Activated CD4-positive, alpha-beta T cell treated with anti-CD3 and anti-CD28 coated beads, Interleukin-2, amount 50 U/mL, for 48 hours (primary cell): ENCODE results near the gene EIF4E1B.

Experiments
- DNase-seq, 2 experiments: peaks; one replicate each; pipeline ENCODE4 v3.0.0-alpha.2; 2020

Gene EIF4E1B

DNA sequence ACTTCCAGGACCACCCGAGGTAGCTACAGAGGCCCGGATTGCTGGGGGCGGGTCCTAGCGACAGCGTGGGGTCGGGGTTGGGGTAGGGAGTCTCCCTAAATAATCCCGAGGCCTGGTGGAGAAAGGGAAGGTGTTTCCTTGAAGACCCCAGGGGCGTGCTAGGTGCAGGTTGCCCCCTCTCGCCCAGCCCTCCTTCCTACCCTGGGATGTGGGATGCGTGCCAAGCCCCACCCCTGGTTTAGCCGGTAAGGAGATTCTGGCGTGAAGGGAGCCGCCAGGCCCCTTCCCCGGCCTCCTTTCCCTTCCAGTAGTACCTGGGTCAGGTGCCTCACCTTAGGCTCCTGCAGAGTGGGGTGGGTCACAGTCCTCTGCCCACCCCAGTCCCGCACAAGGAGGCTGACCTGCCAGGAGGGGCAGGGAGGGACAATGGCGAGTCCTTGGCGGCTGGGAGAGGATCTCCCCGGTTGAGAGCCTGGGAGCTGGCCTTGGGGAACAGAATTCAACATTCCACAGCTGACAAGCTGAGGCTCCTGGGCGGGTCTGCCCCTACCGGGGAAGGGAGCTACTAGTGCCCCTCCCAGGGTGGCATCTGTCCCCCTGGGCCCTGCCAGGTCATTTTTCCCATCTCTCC lies 17.5 kb downstream of the EIF4E1B start:
- peak in 1 of 2 experiments; percentile 39 for DNase-seq

DNA sequence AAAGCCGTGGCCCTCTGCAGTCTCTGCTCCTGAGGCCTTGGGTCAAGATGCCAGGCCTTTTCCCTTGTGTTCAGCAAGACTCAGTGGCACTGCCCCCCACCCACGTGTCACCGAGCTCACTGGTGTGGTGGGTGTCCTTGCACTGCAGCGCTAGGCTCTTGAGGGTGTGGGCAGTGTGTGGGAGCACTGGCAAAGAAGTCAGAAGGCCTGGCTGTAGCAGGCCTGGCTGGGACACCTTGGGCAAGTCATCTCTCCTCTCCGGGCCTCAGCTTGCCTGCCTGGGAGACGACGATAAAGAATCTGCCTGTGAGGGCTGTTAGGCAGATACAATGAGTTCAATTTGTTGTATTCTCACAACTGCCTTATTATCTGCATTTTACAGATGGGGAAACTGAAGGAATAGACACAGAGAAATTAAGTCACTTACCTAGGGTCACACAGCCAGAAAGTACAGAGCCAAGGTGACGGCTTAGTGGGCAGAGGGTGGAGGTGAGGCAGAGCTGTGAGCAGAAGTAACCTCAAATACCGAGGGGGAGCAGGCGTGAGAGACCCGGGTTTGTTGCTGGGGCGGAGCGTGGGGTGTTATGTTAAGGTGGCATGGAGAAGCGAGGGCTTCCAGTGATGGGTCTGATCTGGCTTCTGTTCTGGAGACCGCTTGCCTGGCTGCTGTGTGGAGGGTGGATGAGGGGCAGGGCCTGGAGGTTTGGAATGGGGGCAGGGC lies 18.2 kb downstream of the EIF4E1B start:
- no peak for DNase-seq

DNA sequence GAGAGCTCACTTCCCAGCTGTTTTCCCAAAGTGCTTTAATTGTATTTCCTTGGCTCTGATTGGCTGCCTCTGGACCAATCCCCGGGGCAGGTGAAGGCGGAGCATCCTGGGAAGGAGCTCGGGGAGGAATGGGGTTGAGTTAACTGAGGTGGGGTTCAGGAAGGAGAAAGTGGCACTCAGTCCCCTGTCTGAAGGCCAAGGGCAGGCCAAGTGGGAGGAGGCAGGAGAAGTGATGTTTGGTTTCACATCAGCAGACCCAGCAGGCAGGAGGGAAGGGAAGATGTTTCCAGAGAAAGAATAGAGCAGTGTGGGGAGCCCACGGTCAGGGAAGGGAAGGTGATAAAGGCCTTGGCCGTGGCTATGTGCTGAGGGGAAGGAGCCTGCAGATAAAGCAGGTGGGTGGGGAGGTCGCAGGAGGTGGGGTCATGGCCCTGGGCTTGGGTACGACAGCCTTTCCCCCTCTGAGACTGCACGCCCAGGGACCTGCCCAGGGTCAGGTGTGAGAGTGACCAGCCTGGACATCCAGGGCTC lies 19.9 kb downstream of the EIF4E1B start:
- no peak for DNase-seq

DNA sequence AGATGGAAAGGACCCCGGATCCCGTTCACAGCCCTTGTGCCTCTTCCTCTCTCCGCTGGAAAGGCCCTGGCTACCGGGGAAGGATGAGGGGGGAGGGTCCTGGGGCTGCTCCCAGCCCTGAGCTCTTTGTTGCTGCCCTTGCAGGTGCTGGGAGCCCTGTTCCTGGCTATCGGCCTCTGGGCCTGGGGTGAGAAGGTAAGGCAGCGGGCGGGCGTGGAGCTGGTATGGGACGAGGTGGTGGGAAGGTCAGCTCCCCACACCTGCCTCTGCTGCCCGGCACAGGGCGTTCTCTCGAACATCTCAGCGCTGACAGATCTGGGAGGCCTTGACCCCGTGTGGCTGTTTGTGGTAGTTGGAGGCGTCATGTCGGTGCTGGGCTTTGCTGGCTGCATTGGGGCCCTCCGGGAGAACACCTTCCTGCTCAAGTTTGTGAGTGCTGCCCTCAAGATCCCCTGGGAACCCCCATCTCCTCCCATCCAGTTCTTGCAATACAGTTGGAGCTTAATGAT lies 21.1 kb downstream of the EIF4E1B start:
- no peak for DNase-seq

DNA sequence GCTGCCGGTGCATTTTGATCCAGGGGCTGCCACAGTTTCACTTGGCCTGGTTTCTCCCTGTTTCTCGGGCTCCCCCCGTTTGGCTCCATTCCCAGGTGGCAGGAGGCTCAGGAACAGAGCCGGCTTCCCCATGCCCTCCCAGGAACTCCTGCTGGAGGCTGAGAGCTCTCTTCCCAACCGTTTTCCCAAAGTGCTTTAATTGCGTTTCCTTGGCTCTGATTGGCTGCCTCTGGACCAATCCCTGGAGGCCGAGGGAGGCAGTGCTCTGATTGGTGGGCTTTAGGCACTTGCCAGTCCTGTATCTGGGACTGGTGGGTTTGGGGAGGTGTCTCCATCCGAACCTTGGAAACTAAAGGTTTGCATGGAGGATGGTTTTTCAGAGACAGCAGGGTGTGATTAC lies 21.7 kb downstream of the EIF4E1B start:
- no peak for DNase-seq

DNA sequence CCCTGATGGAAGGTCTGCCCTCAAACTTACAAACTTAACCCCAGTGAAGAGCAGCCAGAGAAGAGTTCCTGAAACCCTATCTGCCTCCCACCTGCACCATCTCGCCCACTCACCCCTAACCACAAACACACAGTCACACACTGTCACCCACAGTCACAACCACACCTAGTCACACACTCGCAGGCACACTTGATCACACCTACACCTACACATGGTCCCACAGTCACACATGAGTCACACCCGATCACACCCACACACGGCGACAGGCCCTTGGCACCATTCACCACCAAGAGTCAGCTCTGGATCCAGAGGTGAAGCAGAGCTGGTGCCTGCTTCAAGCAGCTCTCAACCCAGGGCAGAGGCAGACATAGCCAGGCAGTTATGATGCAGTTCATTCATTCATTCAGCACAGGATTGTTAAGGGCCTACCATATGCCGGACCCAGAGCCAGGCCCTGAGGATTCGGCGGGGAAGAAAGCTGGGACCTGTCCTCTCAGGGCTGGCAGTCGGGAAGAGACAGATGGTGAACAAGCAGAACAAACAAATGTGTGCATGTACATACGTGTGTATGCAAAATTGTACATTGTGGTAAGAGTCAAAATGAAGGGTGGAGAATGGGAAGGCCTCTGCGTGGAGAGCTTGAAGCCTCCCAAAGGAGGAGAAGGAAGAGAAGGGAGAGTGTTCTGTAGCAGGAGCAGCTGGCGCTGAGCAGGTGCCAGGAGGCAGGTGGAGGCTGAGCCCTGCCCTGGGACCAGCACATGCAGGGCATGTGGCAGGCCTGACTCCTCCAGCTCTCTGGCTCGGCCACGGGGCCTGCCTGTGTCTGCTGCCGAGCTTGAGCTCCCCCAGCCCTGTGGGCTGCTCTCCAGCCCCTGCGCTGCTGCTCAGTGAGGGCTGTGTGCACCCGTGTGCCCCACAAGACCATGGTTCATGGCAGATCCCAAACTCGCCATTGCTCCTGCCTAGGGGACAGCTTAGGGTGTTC lies 23.2 kb downstream of the EIF4E1B start:
- DNase-seq = peak; percentile 76 to 83

DNA sequence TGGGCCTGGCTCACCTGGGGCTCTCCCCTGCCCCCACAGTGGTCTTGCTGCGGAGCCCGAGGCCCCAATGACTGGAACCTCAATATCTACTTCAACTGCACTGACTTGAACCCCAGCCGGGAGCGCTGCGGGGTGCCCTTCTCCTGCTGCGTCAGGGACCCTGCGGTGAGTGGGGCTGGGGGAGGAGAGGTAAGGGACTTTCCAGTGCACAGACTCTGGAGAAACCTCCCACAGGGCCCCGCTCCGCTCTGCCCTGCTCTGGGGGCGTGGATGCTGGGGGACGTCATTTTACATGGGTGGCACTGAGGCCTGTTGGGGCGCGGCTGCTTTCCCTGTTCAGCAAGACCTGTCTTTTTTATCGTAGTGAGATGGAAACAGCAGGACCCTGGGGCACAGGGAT lies 24.4 kb downstream of the EIF4E1B start:
- DNase-seq = no peak

DNA sequence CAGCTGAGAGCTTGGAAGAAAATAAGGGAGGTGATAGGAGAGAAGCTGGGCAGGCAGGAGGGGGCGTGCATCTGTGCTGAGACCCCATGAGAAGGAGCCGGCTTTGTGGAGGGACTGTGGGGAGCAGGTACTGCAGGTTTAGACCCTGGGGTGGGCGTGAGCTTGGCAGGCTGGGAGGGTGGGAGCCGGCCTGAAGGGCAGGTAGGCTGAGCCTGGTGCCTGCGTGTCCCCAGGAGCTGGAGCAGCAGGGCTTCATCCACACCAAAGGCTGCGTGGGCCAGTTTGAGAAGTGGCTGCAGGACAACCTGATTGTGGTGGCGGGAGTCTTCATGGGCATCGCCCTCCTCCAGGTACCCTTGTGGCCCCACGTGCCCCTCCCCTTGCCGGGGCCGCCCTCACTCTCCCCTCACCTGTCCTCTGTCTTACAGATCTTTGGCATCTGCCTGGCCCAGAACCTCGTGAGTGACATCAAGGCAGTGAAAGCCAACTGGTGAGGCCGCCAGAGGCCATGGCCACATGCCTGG lies 26.1 kb downstream of the EIF4E1B start:
- no peak for DNase-seq

DNA sequence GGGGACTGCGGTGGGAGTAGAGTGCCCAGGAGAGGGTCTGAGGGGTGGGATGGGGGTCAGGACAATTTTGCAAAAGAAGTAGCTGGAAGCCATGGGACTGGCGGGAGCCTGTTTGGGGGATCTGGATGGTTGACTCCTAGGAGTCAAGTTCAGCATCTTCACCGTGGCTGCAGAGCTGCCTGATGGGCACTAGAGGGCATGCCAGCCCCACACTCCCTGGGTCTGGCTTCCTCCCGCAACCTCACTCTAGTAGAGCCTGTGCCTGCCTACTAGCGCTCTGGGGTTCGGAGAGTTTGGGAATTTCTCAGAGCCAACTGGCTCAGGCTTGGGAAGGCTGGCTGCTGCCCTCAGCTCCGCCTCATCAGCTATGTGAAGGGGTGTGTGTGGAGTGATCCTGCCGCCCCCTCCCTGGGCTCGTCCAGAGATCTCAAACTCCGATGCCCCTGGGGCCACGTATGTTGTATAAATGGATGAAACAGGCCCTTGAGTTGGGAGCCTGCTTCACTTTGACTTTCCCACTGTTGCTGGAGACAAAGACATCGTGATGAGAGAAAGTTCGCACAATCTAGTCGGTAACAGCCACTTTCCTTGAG lies 27.6 kb downstream of the EIF4E1B start:
- peak; percentile 70 to 75 for DNase-seq

DNA sequence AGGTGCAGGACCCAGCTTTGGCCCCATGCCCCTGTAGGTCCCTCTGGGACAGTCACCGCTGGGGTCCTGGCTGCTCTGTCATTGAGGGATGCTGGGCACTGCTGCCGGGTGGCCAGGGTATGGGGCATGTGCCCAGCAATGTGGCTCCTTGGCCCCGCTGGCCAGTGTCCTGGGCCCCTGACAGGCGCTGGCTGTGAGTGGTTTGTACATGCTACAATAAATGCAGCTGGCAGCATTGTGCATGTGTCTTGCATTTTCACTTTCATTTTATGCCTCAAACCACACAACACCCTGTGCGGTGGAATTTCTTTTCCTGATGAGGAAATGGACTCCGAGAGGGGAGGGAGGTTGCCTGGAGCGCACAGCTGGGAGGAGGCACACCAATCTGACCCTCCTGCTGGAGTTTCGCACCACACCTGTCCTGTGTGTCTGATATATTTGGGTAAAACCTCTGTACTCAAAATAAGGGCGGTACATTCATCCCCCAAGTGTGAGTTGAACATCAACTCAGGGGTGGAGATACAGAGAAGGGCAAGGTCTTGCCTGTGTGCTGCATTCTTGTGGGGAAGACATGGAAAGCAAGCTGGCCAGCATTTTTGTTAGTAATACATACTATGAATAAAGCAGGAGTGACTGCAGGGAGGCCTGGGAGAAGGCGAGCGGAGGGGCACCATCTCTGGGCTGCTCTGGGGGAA lies 28.5 kb downstream of the EIF4E1B start:
- DNase-seq = no peak

DNA sequence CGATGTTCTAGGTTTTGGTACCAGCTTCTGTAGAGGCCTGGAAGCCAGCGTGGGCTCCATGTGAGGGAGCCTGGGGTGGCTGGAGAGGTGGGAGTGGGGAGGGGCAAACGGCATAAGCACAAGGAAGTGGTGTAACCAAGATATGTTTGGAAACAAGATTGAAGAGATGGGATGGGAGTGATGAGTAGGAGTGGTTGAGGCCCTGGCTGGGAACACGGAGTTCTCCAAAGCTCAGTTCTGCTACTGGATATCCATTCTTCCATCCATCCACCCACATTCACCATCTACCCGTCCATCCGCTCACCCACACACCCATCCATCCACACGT lies 29.0 kb downstream of the EIF4E1B start:
- no peak for DNase-seq

DNA sequence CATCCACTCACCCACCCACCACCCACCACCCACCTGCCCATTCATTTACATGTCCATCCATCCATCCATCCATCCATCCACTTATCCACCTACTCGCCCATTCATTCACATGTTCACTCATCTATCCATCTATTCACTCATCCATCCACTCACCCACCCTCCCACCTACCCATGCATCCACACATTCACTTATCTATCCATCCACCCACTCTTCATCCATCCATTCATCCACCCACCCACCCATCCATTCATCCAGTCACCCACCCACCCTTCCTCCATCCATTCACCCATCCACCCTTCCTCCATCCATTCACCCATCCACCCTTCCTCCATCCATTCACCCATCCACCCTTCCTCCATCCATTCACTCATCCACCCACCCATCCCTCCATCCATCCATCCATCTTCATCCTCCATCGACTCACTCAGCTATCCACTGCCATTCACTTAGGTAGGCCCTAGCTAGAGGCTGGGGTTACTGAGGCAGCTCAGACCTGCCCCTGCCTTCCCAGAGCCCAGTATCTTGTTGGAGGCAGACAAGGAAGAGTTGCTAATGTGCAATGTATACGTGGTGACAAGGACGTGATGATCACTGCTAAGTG lies 29.5 kb downstream of the EIF4E1B start:
- DNase-seq = no peak

DNA sequence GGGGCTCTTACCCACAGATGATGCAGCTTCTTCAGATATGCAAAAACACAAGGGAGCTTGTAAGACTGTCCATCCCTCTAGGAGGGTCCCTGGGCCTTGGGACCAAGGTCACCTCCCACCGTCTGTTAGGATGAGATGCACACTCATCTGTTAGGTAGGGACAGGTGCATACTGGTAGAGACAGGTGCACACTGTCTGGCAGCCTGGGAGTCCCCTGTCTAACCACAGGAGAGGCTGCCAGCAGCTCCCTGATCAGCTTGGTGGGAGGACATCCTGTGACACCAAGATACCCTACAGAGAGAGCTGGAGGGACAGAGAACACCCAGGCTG lies 30.0 kb downstream of the EIF4E1B start:
- no peak for DNase-seq

DNA sequence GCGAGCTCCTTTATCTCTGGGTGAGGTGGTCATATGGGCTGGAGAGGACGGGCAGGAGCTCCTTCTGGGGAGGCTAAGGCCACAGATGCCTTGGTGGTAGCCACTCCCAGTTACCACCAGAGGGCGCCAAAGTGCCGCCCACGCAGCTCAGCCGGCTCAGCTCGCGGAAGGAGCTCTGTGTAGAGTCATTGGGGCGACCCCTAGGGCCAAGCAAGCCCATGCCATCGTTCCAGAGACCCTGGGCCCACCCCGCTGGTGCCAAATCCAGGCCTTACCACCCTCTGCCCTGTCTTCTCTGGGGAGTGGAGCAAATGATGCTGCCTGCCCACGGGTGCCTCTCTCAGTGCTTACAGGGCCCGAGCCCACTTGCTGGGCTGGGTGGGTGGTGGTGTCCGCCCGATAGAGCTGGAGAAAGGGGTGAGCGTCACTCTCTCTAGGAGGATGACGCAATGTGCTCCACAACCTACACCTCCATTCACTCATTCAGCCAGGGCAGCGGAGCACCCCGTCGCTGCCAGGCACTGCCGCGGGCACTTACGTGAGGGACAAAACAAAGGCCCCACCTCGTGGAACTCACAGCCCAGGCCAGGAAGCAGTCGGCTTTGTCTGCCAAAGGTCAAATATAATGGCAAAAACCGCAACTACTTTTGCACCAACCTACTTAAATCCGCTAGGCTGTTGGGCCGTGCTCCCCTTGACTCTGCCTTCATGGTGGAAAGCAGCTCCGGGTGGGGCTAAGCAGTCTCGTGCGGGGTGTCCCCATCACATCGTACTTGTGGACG lies 30.6 kb downstream of the EIF4E1B start:
- peak; percentile 79 to 83 for DNase-seq

DNA sequence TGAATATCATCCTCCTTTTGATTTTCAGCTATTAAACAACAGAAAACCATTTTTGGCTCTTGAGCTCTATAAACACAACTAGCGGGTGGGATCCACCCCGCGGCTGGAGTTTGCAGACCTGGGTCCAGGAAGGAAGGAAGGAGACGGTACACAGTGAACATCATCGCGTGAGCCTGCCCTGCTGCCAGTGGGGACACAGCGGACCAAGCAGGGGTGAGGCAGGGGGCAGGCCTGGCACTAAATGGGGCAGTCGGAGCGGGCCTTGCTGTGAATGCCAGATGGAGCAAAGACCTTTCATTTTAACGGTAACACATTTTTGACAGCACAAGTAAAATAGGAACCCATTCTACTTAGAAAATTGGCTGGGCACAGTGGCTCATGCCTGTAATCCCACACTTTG lies 31.2 kb downstream of the EIF4E1B start:
- DNase-seq = no peak

DNA sequence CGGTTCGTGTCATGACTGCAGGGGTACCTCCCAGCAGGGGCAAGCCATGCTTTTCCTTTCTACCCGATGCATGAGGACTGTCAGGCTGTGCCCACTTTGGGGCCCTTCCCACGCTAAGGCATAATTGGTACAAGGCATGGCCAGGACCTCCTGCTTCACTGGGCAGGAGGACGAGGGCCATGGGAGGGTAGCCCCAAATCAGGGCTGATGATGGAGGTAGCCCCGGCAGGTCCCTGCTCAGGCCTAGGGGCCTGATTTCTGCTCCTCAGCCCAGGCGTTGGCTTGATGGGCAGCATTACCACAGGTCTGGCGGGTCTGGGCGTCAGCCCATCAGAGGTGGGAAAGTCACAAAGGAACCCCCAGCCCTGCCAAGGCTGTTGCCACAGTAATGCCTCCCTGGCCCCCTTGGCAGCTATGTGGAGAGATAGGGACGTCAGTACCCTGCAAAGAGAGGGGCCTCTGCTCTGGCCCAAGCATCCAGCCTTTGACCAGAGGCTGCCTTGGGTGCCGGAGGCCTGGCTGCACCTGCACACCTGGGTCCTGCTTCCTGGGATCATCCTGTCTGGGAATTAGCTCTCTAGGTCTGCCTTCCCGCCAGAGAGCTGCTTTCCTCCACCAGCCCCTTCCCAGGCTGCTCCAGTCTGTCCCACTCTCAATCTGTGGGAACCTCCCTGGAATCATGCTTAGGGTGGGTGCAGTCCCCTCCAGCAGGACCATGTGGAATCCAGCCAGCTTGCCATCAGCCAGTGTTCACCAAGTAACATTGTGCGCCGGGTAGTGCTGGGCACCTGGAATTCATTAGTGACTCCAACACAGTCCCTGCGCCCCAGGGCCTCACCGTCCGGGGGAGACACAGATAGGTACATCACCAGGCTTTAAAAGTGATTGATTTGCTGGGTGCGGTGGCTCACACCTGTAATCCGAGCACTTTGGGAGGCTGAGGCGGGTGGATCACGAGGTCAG lies 32.2 kb downstream of the EIF4E1B start:
- DNase-seq = no peak

DNA sequence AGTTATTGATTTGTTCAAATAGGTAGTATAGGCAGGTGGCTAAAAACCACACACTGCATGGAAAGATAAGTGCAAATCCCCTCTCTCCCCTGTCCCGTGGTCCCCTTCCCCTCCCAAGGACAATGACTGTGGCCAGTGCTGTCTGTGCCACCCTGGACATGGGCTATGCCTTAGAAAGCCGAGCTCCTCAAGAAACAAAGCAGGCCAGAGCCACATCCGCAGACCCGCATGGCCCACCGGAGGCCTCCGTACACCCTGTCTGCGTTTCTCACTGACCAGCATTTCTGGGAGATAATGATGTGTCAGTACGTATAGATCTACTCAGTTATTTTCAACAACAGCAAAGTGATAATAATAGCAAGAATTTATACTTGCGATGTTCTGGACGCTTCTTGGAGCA lies 33.1 kb downstream of the EIF4E1B start:
- no peak for DNase-seq

DNA sequence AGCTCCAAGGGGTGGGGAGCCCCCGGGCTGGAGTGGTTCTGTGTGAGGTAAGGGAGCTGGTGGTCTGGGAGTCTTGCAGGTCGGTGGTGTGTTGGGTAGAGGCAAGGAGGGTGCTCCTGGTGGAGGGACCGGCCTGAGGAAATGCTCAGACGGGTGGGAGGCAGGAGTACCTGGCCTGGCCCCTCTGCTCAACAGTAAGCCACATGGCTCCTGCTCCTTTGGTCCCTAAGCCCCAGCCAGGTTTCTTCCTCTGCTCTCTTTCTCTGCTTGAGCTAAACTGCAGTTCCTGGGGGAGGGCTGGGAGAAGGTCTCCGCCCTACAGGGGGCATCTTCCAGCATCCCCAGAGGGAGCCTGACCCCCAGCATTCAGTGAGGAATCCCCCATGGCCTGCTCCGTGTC lies 34.0 kb downstream of the EIF4E1B start:
- no peak for DNase-seq

DNA sequence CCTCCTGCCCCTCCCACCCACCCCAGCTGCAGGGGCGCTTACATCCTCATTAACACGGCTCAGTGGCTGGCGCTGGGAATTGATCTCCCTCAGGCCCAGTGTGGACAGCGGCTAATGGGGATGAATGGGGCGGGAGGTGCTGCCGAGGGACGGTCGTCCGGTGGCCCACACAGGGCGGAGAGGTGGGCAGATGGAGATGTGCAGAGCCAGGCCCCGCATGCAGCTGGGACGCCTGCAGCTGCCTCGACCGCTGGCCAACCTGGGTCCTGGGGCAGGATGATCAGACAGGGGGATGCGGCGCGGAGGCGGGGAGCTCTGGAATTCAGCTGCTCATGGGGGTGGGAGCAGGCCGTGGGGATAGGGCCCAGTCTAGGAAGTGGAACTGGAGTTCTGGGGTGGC lies 34.4 kb downstream of the EIF4E1B start:
- no peak for DNase-seq

DNA sequence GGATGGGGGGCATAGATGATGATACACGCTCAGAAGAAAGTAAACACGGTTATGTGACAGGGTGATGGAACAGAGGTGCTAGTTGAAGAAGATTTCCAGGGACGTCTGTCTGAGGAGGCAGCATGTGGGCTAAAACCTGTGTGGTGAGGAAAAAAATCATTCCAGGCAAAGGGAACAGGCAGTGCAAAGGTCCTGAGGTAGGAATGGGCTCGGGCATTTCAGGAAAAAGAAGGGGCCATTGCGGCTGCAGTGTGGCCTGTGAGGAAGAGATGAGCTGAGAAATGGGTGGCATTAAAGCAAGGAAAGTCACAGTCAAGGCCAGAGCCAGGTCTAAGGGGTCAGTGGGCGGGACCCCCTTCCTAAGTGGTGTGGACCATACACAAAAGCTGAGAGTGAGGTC lies 35.0 kb downstream of the EIF4E1B start:
- no peak for DNase-seq
